LHCN-M2 (cell line): Measurements from ENCODE around the gene CISD1. TPM values are rescaled to one million over a fixed set of nuclear protein-coding genes. Genes with fewer than 3 reads are reported as not detected.
"Not testable (repeated sequence)": the region's sequence is repeated elsewhere in the genome, so short reads cannot be mapped to it uniquely, and the experiment has no call there.

Source experiments
- DNase-seq: peaks from one replicate; pipeline ENCODE4 v3.0.0-alpha.2; 2012; ENCODE audit warnings: low read depth
- polyA plus RNA-seq: library from polyadenylated mRNA; unstranded; fragments of >200 nt; gene quantifications from one replicate; pipeline ENCODE4 v1.2.1, GENCODE V29; 2012; ENCODE audit warnings: missing spikeins
- total RNA-seq: library from RNA; depleted of rRNA; stranded (reverse); fragments of >200 nt; gene quantifications from 2 replicates; pipeline ENCODE4 v1.2.3, GENCODE V29; 2014; rRNA removed

CISD1 gene
- 17.8 and 21.6 TPM in 2 replicates for total RNA-seq
- polyA plus RNA-seq = 23.9 TPM

GRCh38 chr10:58268946-58269781 lies at the start of gene CISD1:
Gene CISD1 (plus strand): TSS chr10:58269162. CDS start chr10:58269274, 112 bp downstream.
- DNase-seq = peak; percentile 99

GRCh38 chr10:58219875-58220274 lies 49.1 kb upstream of the CISD1 start:
- DNase-seq = no peak

- DNase-seq = peak; percentile 69
Observed at GRCh38 chr10:58220769-58221451, 48.1 kb upstream of the CISD1 start.

- DNase-seq = no peak
Observed at GRCh38 chr10:58225654-58226053, 43.3 kb upstream of the CISD1 start.

GRCh38 chr10:58229856-58230255 lies 39.1 kb upstream of the CISD1 start:
- DNase-seq = not testable (repeated sequence)

GRCh38 chr10:58237014-58237834 lies 31.7 kb upstream of the CISD1 start:
- peak; percentile 88 for DNase-seq

GRCh38 chr10:58239561-58240169 lies 29.3 kb upstream of the CISD1 start:
- DNase-seq = peak; percentile 62

GRCh38 chr10:58240531-58240930 lies 28.4 kb upstream of the CISD1 start:
- DNase-seq = no peak

GRCh38 chr10:58241346-58241745 lies 27.6 kb upstream of the CISD1 start:
- peak; percentile 45 for DNase-seq

- DNase-seq = no peak
Observed at GRCh38 chr10:58243269-58243668, 25.7 kb upstream of the CISD1 start.

GRCh38 chr10:58243801-58244200 lies 25.2 kb upstream of the CISD1 start:
- DNase-seq = not testable (repeated sequence)

GRCh38 chr10:58244242-58244641 lies 24.7 kb upstream of the CISD1 start:
- DNase-seq = not testable (repeated sequence)

GRCh38 chr10:58244666-58245065 lies 24.3 kb upstream of the CISD1 start:
- not testable (repeated sequence) for DNase-seq

GRCh38 chr10:58253184-58253583 lies 15.8 kb upstream of the CISD1 start:
- no peak for DNase-seq

GRCh38 chr10:58254644-58255043 lies 14.3 kb upstream of the CISD1 start:
- no peak for DNase-seq

- DNase-seq = not testable (repeated sequence)
Observed at GRCh38 chr10:58256013-58256780, 12.8 kb upstream of the CISD1 start.

GRCh38 chr10:58258977-58259692 lies 9.8 kb upstream of the CISD1 start:
- DNase-seq = no peak

- DNase-seq = no peak
Observed at GRCh38 chr10:58260334-58260733, 8.6 kb upstream of the CISD1 start.

GRCh38 chr10:58262766-58263165 lies 6.2 kb upstream of the CISD1 start:
- no peak for DNase-seq

GRCh38 chr10:58264780-58265179 lies 4.2 kb upstream of the CISD1 start:
- no peak for DNase-seq
